IMR-90 (cell line): ENCODE measurements around the gene SLC16A7. TPM values are rescaled to one million over a fixed set of nuclear protein-coding genes. Genes with fewer than 3 reads are reported as not detected.

ENCODE experiments used
- ATAC-seq: fragments of 200-7000 bp; cut with Tn5 transposase; 2 replicates; pipeline ENCODE4 v1.9.1; 2020; ENCODE audit warnings: low read depth, mild to moderate bottlenecking, moderate library complexity
- BruUV-seq: library from RNA; stranded (reverse); fragments of 400-500 nt; replicated peaks from 2 replicates; lab custom pipeline; 2021; lab: Mats Ljungman, UMichigan
- CTCF ChIA-PET: fragments of 300-600 bp; formaldehyde crosslinking; extraction: SDS; loops from one replicate; lab custom pipeline; 2021; ENCODE audit warnings: antibody characterized with exemption; lab: Yijun Ruan, JAX
- POLR2A ChIA-PET: fragments of 300-600 bp; sonication (Branson Sonifier 250); formaldehyde crosslinking; loops from one replicate; lab custom pipeline; 2022; ENCODE audit warnings: antibody characterized with exemption; ENCODE audit not compliant: unreplicated experiment; lab: Charles Lee
- DNase-seq: peaks from one replicate; pipeline ENCODE4 v3.0.0; 2013
- H2AFZ ChIP-seq: replicated peaks from 2 replicates; pipeline ENCODE3; 2013; ENCODE audit warnings: low read length, mild to moderate bottlenecking; ENCODE audit not compliant: poor library complexity
- H2AK5ac ChIP-seq: 2 replicates; pipeline ENCODE4 v1.6.1; 2013; ENCODE audit warnings: low read depth, low read length, inconsistent platforms
- H2AK9ac ChIP-seq: replicated peaks from 2 replicates; pipeline ENCODE3; 2013; ENCODE audit warnings: mild to moderate bottlenecking, low read depth, low read length, moderate library complexity; ENCODE audit not compliant: poor library complexity
- H2BK120ac ChIP-seq: 2 replicates; pipeline ENCODE4 v1.6.1; 2013; ENCODE audit warnings: low read depth, low read length, inconsistent platforms
- H2BK15ac ChIP-seq: 3 replicates; pipeline ENCODE4 v1.6.1; 2013; ENCODE audit warnings: low read depth, low read length, inconsistent platforms
- H2BK20ac ChIP-seq: 2 replicates; pipeline ENCODE4 v1.6.1; 2013; ENCODE audit warnings: low read depth, mild to moderate bottlenecking, inconsistent platforms, low read length, moderate library complexity
- H2BK5ac ChIP-seq: 2 replicates; pipeline ENCODE4 v1.6.1; 2013; ENCODE audit warnings: mild to moderate bottlenecking, low read depth, low read length, inconsistent platforms; ENCODE audit not compliant: poor library complexity, severe bottlenecking
- H3K14ac ChIP-seq: replicated peaks from 2 replicates; pipeline ENCODE4 v1.6.1; 2013; ENCODE audit warnings: low read depth, low read length, inconsistent platforms
- H3K18ac ChIP-seq: 2 replicates; pipeline ENCODE4 v1.6.1; 2013; ENCODE audit warnings: low read depth, low read length, control low read depth
- H3K23ac ChIP-seq: 2 replicates; pipeline ENCODE4 v1.6.1; 2013; ENCODE audit warnings: low read depth, low read length, inconsistent platforms
- H3K27ac ChIP-seq: 2 replicates; pipeline ENCODE4 v1.5.1; 2013; ENCODE audit warnings: mild to moderate bottlenecking, control low read depth, low read length; ENCODE audit not compliant: insufficient read depth
- H3K27me3 ChIP-seq: 2 replicates; pipeline ENCODE4 v1.6.1; 2013; ENCODE audit warnings: low read length; ENCODE audit not compliant: control insufficient read depth, insufficient read depth
- H3K36me3 ChIP-seq: 2 replicates; pipeline ENCODE4 v1.6.1; 2013; ENCODE audit warnings: low read length, mixed read lengths; ENCODE audit not compliant: control insufficient read depth, insufficient read depth
- H3K4ac ChIP-seq: 2 replicates; pipeline ENCODE4 v1.6.1; 2013; ENCODE audit warnings: low read depth, low read length, inconsistent platforms
- H3K4me1 ChIP-seq: 2 replicates; pipeline ENCODE4 v1.6.1; 2013; ENCODE audit warnings: low read length, mixed read lengths; ENCODE audit not compliant: control insufficient read depth, insufficient read depth
- H3K4me2 ChIP-seq: 2 replicates; pipeline ENCODE4 v1.6.1; 2013; ENCODE audit warnings: low read depth, mild to moderate bottlenecking, control low read depth, low read length, moderate library complexity
- H3K4me3 ChIP-seq: 2 replicates; pipeline ENCODE4 v1.5.1; 2013; ENCODE audit warnings: low read depth, mild to moderate bottlenecking, control low read depth, low read length, moderate library complexity; ENCODE audit not compliant: insufficient read depth
- H3K56ac ChIP-seq: 2 replicates; pipeline ENCODE4 v1.6.1; 2013; ENCODE audit warnings: low read length, inconsistent platforms; ENCODE audit not compliant: insufficient read depth; ENCODE audit errors: extremely low read depth
- H3K79me1 ChIP-seq, 2 experiments: 2 replicates each; pipeline ENCODE4 v1.6.1; 2013; ENCODE audit warnings: low read length in 2 of 2, inconsistent platforms in 1 of 2, low read depth in 1 of 2
- H3K9ac ChIP-seq: 2 replicates; pipeline ENCODE4 v1.6.1; 2013; ENCODE audit warnings: low read depth, low read length, control low read depth
- H3K9me1 ChIP-seq: 2 replicates; pipeline ENCODE4 v1.6.1; 2013; ENCODE audit warnings: low read length, inconsistent platforms; ENCODE audit not compliant: insufficient read depth
- H3K9me3 ChIP-seq: 2 replicates; pipeline ENCODE4 v1.6.1; 2013; ENCODE audit warnings: low read length; ENCODE audit not compliant: control insufficient read depth, insufficient read depth
- H4K20me1 ChIP-seq: 2 replicates; pipeline ENCODE4 v1.6.1; 2013; ENCODE audit warnings: low read length, inconsistent platforms; ENCODE audit not compliant: insufficient read depth
- H4K5ac ChIP-seq: 2 replicates; pipeline ENCODE4 v1.6.1; 2013; ENCODE audit warnings: mild to moderate bottlenecking, low read depth, low read length, control low read depth
- H4K8ac ChIP-seq, 2 experiments: 2 replicates each; pipeline ENCODE4 v1.6.1; 2013; ENCODE audit warnings: low read depth in 2 of 2, low read length in 2 of 2, control low read depth in 1 of 2, inconsistent platforms in 1 of 2
- H4K91ac ChIP-seq: 2 replicates; pipeline ENCODE4 v1.6.1; 2013; ENCODE audit warnings: low read depth, low read length, inconsistent platforms; ENCODE audit not compliant: insufficient read depth
- BHLHE40 ChIP-seq: fragments of 150-350 bp; IDR thresholded peaks from 2 replicates; pipeline ENCODE4 v1.6.1; 2016; ENCODE audit warnings: mild to moderate bottlenecking, low read depth, low read length
- CEBPB ChIP-seq: IDR thresholded peaks from 2 replicates; pipeline ENCODE4 v1.6.1; 2012; ENCODE audit warnings: low read depth, low read length, improper control_type of control experiment
- CHD1 ChIP-seq: IDR thresholded peaks from 2 replicates; pipeline ENCODE4 v1.6.1; 2012; ENCODE audit warnings: low read depth, low read length, improper control_type of control experiment
- CTCF ChIP-seq: conservative IDR thresholded peaks from 2 replicates; pipeline ENCODE4 v1.5.1; 2012; ENCODE audit warnings: mild to moderate bottlenecking, low read depth, low read length, improper control_type of control experiment
- FOS ChIP-seq: fragments of 150-350 bp; IDR thresholded peaks from 2 replicates; pipeline ENCODE4 v1.6.1; 2016; ENCODE audit warnings: low read depth, low read length
- MAFK ChIP-seq: IDR thresholded peaks from 2 replicates; pipeline ENCODE4 v1.6.1; 2012; ENCODE audit warnings: low read depth, low read length, improper control_type of control experiment
- MXI1 ChIP-seq: IDR thresholded peaks from 2 replicates; pipeline ENCODE4 v1.6.1; 2012; ENCODE audit warnings: low read depth, mild to moderate bottlenecking, low read length, moderate library complexity, borderline replicate concordance
- NFE2L2 ChIP-seq: fragments of 150-350 bp; IDR thresholded peaks from 2 replicates; pipeline ENCODE4 v1.6.1; 2016; ENCODE audit warnings: low read depth, mild to moderate bottlenecking, low read length
- RAD21 ChIP-seq: IDR thresholded peaks from 2 replicates; pipeline ENCODE4 v1.6.1; 2012; ENCODE audit warnings: low read length, improper control_type of control experiment
- RFX5 ChIP-seq: IDR thresholded peaks from 2 replicates; pipeline ENCODE4 v1.8.0; 2012; ENCODE audit warnings: low read depth, mild to moderate bottlenecking, low read length, moderate library complexity
- SMC3 ChIP-seq: fragments of 150-350 bp; IDR thresholded peaks from 2 replicates; pipeline ENCODE4 v1.6.1; 2016; ENCODE audit warnings: low read depth, mild to moderate bottlenecking, antibody characterized with exemption, low read length, moderate library complexity
- dilution Hi-C: fragments of 300-500 bp; cut with HindIII; formaldehyde crosslinking; loops from one replicate; pipeline ENCODE4 v1.14.3; 2018; ENCODE audit warnings: low sequenced_read_pairs; ENCODE audit not compliant: unreplicated experiment
- in situ Hi-C: fragments of 300-500 bp; cut with MboI; formaldehyde crosslinking; loops from 3 replicates; pipeline ENCODE4 v1.14.3; 2019; ENCODE audit warnings: low sequenced_read_pairs, inconsistent platforms, mixed read lengths
- intact Hi-C: fragments of 100-400 bp; cut with micrococcal nuclease; formaldehyde crosslinking; loops from 2 replicates; pipeline ENCODE4 v1.10.0; 2022
- polyA plus RNA-seq, 3 experiments: library from polyadenylated mRNA; depleted of rRNA; stranded (reverse); fragments of >200 nt; gene quantifications; 2 replicates each; pipeline ENCODE4 v1.2.3, GENCODE V29; 2012; ENCODE audit warnings: low replicate concordance in 1 of 3
- total RNA-seq: library from RNA; depleted of rRNA; stranded (reverse); fragments of >200 nt; gene quantifications from 2 replicates; pipeline ENCODE4 v1.2.3, GENCODE V29; 2012

SLC16A7 gene
- total and polyA plus RNA-seq, 2 of the 4 experiments (the other 2 are of a cell fraction), result 2.6 to 21.5 TPM

- Histone ChIP-seq H4K5ac (no peak overlapping the region), H3K56ac (no peak overlapping the region), H2AK5ac (no peak overlapping the region), H2AK9ac (no peak overlapping the region), H3K36me3 (no peaks in the 10 kb centered on the region), H3K4me3 (no peak overlapping the region), H2BK20ac (no peak overlapping the region), H2BK5ac (no peak overlapping the region), H2BK120ac (no peak overlapping the region), H2BK15ac (no peak overlapping the region), H2AFZ (no peak overlapping the region), H4K8ac (no peak overlapping the region), H3K9me3 (no peaks in the 10 kb centered on the region), H4K20me1 (no peaks in the 10 kb centered on the region), H3K79me1 (peaks cover 0 to 1% of the 10 kb centered on the region in 2 experiments; a peak in 1 of 4 replicates), H3K18ac (no peak overlapping the region), H3K4me1 (no peaks in the 10 kb centered on the region), H3K23ac (no peak overlapping the region), H3K4me2 (no peak overlapping the region), H3K27me3 (no peaks in the 10 kb centered on the region), H3K9me1 (no peaks in the 10 kb centered on the region), H3K4ac (no peak overlapping the region), H3K27ac (no peak overlapping the region), H4K91ac (no peak overlapping the region), H3K9ac (no peak overlapping the region), H3K14ac (no peak overlapping the region)
- no peak for ATAC-seq
- DNase-seq, result no peak
- in situ Hi-C loops (no loop called here), intact Hi-C loops (no loop called here), dilution Hi-C loops (no loop called here)
- TF ChIP-seq MXI1 (no peak), RAD21 (no peak), MAFK (no peak), SMC3 (no peak), BHLHE40 (no peak), CEBPB (no peak), CHD1 (no peak), CTCF (no peak), NFE2L2 (no peak), RFX5 (no peak), FOS (no peak)
- POLR2A ChIA-PET, result no interaction called here
- no TSS peak for BruUV-seq
- CTCF ChIA-PET, result interaction anchor here (0.6 kb wide), 3 partner anchors 28 to 785 kb away, joined by 3 read pairs; no protein-coding TSS in a partner anchor
These were observed 31.8 kb downstream of the SLC16A7 start for GRCh38 chr12:59627582-59627981.
